SK-MEL-5 (cell line): ENCODE measurements around the gene MMP24OS. TPM values are rescaled to one million over a fixed set of nuclear protein-coding genes. Genes with fewer than 3 reads are reported as not detected.

Experiments used
- DNase-seq: peaks from one replicate; pipeline ENCODE4 v3.0.0-alpha.2; 2016; ENCODE audit warnings: low read depth, low spot score
- in situ Hi-C: cut with HindIII; loops from 2 replicates; pipeline ENCODE4 v1.10.0; 2016; ENCODE audit warnings: low sequenced_read_pairs, high pct_unique_total_duplicates, low pct_unique_long_range_greater_than_20kb
- total RNA-seq: library from RNA; depleted of rRNA; stranded (reverse); fragments of >200 nt; shearing (Covaris generic); gene quantifications from 2 replicates; pipeline ENCODE4 v1.2.3, GENCODE V29; 2014

MMP24OS gene
- total RNA-seq, 1 experiment from 2014 or later, result 16.1 TPM

DNA sequence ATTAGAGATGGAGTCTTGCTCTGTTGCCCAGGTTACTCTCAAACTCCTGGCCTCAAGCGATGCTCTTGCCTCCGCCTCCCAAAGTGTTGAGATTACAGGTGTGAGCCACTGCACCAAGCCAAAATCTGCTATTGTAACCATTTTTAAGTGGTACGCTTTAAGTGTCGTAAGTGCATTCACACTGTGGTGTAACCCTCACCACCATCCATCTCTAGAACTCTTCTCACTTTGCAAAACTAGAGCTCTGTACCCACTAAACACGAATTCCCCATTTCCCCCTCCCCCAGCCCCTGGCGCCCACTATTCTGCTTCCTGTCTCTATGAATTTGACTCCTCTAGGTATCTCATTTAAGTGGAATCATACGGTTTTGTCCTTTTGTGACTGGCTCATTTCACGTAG, 17.1 kb upstream of the MMP24OS start:
- in situ Hi-C loops, result no loop called here
- DNase-seq, result no peak

DNA sequence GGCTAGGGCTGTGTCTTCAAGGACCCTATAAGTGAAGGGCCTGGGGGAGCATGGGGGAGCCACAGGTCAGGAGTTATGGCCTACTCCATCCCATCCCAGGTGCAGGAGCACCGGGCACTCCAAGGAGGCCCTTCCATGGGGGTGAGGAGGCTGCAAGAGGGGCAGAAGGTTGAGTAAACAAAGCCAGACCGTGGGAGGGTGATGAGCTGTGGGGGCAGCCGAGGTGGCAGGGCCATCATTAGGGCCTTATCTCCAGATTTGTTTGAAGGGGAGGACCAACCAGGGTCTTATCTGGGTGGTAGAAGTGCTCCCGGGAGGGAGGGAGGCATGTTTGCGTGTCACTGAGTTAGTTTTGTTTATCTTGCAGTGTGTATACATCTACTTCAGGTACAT, 16.4 kb upstream of the MMP24OS start:
- DNase-seq, result no peak
- in situ Hi-C loops, result no loop called here

DNA sequence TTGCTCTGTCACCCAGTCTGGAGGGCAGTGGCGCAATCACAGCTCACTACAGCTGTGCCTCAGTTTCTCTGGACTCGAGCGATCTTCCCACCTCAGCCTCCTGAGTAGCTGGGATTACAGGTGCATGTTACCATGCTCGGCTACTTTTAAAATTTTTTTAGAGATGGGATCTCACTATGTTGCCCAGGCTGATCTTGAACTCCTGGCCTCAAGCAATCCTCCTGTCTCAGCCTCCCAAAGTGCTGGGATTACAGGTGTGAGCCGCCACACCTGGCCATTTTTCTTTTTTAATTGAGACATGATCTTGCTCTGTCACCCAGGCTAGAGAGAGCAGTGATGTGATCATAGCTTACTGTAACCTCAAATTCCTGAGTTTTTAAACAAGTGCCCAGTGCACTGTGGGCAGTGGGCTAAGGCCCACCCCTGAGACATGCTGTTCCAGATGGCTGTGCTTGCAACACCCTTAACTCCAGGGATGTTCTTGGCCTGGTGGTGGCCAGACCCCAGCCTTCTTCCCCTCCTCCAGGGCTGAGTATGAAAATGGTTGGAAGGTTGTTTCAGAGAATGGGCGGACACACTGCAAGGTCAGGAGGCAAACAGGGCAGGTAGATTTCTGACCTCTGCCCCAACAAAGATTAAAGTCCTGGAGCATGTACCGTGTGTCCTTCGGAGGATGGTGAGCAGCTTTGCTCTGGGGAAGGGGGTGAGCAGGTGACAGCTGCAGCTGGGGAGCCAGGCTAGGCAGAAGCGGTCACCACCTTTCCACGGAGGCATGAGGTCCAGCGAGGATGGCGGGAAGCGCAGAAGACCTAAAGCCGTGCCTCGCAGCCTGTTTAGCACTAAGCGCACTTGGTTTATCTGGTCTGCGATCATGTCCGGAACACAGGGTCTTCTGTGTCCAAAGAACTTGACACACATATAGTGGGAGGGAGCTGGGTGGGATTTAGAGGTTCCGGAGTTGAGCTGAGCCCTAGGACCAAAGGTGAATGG, 15.7 kb upstream of the MMP24OS start:
- in situ Hi-C loops, result no loop called here
- no peak for DNase-seq

DNA sequence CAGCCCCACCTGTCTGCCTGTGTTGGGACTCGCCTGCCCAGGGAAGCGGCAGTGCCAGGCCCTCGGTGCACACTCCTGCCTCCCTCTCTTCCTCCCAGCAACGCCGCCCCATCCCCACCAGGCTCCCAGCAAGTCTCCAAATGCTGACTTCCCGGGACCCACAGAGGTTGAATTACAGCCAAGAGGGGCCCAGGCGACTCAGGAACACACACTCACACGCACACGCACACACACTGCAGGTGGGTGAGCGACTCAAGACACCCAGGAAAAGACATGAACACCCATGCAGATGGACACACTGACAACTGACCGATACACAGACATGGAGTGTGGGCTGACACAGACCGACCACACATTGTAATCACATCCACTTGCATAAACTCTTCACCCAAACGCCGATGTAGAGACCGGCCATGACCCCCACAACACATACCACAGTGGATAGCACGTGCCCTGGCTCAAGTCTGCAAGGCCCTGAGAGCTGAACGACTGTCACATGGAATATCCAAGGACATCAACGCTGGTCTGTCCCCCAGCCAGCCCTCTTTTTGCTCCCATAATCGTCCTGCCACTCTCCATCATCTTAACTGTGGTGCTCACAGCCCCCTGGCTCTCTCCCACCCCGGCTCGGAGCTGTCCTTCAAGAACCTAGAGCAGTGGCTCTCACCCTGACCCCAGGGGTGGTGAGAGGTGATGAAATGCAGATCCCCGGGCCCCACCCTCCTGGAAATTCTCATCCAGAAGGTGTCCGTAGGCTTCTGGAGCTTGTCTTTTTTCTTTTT, 14.8 kb upstream of the MMP24OS start:
- in situ Hi-C loops, result no loop called here
- DNase-seq, result no peak

DNA sequence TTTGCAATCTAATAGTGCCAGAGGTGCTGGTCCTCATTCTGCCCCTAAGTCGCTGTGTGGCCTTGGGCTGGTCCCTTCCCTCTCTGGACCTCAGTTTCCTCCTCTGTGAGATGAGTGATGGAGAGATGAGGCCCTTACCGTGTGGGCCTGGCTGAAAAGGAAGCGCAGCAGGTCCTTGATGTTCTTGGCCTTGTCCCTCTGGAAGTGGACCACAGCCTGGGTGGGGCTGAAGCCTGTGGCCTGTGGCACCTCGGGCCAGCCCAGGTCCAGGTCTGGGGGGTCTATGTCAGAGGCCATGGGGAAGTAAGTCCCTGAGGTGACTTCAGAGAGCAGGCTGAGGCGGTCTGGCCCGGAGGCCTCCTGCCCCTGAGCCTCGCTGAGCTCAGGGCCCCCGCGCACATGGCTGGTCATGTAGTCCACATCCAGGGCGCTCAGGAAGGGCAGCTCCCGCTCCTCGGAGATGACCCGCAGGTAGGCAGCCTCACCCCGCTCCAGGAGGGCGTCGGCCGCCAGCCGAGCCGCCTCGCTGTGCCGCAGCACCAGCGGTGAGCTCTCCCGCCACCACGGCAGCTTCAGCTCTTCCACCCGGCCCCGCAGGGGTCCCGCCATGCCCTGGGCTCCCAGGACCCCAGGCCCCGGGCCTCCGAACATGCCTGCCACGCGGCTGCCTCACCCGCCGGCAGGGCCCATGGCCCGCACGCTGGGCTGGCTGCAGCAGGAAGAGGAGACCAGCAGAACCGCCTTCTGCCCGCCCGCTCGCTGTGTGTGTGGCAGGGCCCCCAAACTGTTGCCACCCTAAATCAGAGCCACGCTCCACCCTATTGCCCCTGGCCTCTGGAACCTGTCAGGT, 14.0 kb upstream of the MMP24OS start, which contains the start of gene FAM83C:
TSS of gene FAM83C (minus strand) at position 772 of the 850 bp plus-strand sequence. CDS start at position 651, 121 bp downstream.
- in situ Hi-C loops, result no loop called here
- DNase-seq, result no peak

DNA sequence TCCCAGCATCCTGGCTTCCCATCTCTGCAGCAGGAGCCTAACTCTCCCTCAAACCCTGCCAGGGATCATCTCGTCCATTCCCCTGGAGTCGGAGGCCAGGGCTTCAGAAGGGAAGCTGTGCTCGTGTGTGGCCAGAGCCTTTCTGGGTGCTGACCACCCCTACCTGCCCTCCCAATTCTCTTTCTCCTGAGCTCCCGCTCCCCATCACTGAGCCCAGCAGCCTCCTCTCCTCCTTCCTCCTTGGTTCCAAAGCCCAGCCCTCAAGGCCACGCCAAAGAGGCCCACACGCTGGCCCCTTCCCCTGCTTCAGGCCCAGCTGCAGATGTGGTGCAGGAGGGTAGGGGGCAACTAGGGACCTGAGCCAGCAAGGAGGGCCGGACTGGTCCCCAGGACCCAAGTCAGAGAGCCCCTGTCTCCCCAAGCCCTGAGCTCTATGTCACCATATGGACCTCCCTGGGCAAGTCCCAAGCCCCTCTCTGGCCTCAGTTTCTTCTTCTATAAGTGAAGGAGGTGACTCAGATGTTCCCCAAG, 13.0 kb upstream of the MMP24OS start:
- in situ Hi-C loops, result no loop called here
- no peak for DNase-seq

DNA sequence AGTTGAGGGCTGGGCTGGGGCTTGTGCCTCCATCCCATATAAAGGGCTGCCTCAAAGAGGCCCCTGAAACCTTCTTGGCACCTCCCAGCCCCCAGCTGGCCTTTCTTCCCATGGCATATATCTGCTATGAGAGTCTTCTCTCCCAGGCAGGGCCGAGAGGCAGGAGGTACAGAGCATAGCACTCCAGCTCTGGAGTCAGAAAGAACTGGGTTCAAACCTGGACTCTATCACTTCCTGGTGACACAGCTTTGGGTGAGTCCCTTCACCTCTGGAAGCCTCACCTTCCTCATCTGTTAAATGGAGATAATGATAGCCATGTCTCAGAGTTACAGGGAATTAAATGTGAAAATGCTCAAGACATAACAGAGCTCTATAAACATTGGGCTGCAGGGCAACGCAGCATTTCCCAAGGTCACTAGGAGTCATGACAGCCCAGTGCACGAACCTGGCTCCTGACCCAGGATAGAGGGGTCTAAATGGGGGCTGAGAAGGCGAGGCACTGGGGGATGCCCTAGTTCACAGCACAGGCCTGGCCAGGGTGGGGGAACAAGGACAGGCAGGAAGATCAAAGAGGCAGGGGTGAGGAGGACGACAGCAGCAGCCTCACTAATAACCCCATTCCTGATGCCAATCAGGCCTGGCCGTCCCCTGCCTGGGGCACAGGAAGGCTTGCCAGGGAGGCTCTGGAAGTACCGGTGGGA, 12.4 kb upstream of the MMP24OS start:
- in situ Hi-C loops, result no loop called here
- no peak for DNase-seq

DNA sequence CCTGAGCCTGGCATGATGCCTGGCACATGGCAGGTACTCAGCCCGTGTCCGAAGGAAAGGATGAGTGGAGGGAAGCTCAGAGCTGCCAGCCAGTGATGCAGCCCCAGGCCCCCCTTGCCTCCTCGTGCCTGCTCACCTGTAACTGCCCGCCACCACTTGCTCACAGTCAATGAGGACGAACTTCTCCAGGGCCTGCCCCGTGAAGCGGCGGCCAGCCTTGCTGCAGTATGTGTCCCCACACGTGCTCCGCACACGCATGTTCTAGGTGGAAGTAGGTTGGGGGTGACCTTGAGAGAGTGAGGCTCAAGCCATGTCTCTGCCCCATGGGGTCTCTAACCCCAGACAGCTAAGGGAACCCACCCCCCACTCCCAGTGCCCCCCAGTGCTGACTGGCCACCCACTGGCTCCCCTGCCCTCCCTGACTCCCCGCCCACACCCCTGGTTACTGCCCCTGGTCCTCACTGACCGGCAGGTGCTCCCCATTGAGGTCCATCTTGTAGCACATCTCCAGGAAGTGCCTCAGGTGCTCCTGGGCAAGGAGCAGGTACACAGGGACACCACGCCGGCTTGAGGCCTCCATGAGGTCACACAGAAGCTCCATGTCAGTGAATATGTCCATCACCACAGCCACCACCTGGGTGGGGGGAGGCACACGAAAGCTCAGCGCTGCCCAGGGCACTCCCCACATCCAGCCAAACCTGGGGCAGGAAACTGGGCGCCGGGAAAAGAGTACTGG, 10.6 kb upstream of the MMP24OS start:
- in situ Hi-C loops, result no loop called here
- no peak for DNase-seq

DNA sequence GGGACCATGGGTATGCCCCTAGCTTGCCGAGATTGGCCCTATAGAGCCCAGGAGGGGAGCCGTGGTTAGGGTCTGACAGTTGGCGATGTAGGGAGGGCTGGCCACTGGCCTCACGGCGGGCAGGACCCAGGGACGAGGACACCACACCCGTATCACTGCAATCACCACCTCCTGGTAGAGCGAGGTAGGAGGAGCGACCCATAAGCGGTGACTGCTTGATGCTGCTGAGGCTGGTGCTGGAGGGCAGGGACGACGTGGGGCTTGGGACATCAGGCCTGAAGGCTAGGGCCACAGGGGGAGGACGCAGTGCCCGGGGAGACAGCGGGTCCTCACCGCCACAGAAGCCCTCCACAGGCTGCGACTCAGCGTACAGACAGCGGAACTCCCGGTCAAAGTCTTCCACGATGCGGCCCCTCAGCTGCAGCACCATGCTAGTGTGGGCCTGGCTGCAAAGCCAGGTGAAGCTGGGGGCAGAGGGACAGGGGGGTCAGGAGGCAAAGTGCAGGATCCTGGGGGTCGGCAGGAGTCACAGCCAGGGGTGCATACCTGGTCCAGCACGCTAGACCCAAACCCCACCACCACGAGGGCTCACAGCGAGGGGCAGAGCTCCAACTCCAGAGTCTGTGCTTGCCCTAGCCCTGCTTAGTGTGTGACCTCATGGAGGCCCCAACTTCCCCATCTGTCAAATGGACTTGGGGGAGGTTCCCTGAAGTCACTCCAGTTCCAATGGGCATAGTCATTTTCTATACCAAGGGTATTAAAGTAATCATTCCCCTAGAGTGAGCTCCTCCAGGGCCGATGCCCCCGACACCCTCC, 9.8 kb upstream of the MMP24OS start:
- DNase-seq, result no peak
- in situ Hi-C loops, result no loop called here

DNA sequence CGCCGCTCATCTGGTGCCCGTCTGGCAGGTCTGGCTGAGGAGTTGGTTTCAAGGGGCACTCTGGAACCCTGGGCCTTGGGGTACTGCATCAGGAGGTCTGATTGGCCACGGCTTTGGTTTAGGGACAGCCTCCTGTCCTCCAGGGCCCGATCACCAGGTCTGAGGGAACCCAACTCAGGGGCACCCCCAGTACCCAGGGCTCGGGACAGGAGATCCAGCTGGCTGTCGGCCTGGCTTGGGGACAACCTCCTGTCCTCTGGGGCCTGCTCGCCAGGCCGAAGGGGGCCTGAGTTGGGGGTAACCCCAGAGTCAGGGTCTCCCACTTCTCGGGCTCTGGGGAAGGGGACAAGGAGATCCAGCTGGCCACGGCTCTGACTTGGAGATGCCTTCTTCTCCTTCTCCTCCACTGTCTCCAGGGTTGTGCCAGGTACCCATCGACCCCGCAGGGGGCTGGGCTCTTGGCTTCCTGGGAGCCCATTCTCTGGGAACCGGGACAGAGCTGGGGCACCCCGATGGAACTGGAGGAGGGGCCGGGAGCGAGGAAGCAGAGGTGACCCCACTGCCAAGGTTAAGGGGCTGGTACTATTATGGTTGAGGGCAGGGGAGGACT, 9.1 kb upstream of the MMP24OS start:
- DNase-seq, result no peak
- in situ Hi-C loops, result no loop called here

DNA sequence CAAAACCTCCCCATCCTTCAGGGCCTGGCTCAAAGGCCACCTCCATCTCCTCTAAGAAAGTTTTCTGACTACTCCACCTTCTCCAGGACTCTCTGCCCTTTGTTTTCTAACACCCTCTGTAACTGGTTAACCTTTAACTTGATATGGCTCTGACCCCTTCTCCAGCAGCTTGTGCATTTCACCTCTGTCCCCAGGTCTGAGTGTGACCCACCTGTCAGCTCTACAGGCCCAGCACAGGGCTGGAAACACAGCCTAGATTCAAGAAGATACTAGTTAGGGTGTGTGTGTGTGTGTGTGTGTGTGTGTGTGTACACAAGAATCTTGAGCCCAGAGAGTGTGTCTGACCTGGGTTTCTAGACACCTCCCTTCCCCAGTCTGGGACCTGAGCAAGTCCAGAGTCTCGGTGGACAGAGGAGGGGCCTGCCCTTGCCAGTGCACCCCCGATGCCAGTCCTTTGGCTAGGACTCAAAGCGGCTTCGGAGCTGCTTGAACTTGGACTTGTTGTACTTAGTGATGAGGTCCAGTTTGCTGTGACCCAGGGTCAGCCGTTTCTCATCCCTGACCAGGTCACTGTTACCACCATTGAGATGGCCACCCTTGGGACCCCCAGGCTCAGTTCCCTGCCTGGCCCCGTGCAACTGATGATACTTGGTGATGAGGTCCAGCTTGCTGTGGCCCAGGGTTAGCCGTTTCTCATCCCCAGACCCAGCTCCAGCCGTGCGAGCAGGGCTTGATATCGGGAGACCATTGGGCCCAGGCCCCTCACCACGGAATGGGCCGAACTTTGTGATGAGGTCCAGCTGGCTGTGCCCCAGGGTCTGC, 8.4 kb upstream of the MMP24OS start:
- no peak for DNase-seq
- in situ Hi-C loops, result no loop called here

DNA sequence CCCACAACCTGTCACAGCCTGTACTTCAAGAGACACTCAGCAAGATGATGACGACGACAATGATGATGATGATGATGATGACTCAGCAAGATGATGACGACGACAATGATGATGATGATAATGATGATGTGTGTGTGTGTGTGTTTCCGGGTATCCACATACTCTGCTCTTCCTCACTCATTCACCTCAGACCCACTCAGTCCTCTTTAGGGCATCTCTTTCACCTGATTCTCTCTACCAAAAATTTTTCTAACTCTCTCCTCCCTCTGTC, 7.8 kb upstream of the MMP24OS start:
- DNase-seq, result no peak
- in situ Hi-C loops, result no loop called here

DNA sequence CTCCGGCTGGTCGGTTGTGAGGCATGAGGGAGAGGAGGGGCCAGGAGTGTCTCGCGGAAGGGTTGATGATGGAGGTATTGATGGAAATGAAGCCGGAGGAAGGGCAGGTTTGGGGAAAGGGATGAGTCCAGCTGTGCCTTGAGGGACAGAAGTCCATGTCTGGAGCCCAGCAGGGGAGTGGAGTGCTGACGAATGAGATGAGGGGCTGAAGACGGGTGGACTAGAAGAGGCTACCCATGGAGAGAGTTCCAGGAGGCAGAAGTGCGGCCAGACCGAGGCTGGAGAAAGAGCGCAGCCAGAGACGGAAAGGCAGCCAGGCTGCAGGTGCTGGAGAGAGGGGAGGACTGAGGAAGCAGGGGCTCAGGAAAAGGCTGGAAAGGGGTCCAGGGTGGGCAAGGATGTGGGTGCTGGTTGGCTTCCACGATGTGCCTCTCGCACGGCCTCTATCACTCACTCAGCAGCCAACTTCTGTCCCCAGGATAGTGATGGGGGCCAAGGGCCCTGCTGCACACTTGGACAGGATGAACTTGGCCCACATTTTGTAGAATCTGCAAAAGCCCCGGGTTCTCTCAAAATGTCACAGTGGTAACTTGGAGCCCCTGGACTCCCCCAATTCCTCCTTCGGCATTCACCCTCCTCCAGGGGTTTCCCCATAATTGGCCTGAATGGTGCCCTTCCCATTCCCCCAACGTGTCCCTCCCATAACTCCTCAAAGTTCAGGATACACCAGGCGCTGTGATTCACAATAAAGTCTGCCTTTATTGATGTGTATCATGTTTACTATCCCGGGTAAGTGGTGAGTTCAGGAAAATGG, 7.3 kb upstream of the MMP24OS start:
- in situ Hi-C loops, result no loop called here
- DNase-seq, result no peak
